Heart right ventricle (tissue), 16 donors: ENCODE results near the gene P2RX7. TPM values are rescaled to one million over a fixed set of nuclear protein-coding genes. Genes with fewer than 3 reads are reported as not detected.
A peak's percentile ranks its signal among the peaks of the same experiment; 100 is the strongest.

Source experiments
- ATAC-seq, 8 donors: fragments of 200-7000 bp; cut with Tn5 transposase; one replicate each; pipeline ENCODE4 v1.9.1; 2020; ENCODE audit warnings: mild to moderate bottlenecking in 8 of 8, moderate library complexity in 8 of 8, moderate number of reproducible peaks in 1 of 8
- DNase-seq, 2 donors: peaks; one replicate each; pipeline ENCODE4 v3.0.0-alpha.2; 2020
- H3K27ac ChIP-seq, 10 donors: fragments of 200-600 bp; sonication (generic) in 2 of 10; one replicate each; pipeline versions ENCODE4 v1.5.0 to v1.8.0; 2020 to 2022; ENCODE audit warnings: mild to moderate bottlenecking in 3 of 10
- H3K27me3 ChIP-seq, 7 donors: fragments of 200-600 bp; one replicate each; pipeline ENCODE4 v1.8.0; 2021 to 2022; ENCODE audit warnings: mild to moderate bottlenecking in 2 of 7
- H3K36me3 ChIP-seq, 9 donors: fragments of 200-600 bp; sonication (generic) in 1 of 9; one replicate each; pipeline versions ENCODE4 v1.5.0 to v1.8.0; 2020 to 2022; ENCODE audit warnings: mild to moderate bottlenecking in 2 of 9
- H3K4me1 ChIP-seq, 9 donors: fragments of 200-600 bp; sonication (generic) in 1 of 9; one replicate each; pipeline versions ENCODE4 v1.5.0 to v1.8.0; 2020 to 2022; ENCODE audit warnings: mild to moderate bottlenecking in 4 of 9
- H3K4me3 ChIP-seq, 10 donors: fragments of 200-600 bp; sonication (generic) in 2 of 10; one replicate each; pipeline versions ENCODE4 v1.5.0 to v1.8.0; 2020 to 2022; ENCODE audit warnings: mild to moderate bottlenecking in 7 of 10, moderate library complexity in 2 of 10
- H3K9me3 ChIP-seq, 11 donors: fragments of 200-600 bp in 10 of 11; sonication (generic) in 2 of 11; one replicate each; pipeline versions ENCODE4 v1.5.0 to v1.8.0; 2013 to 2022; ENCODE audit warnings: mild to moderate bottlenecking in 2 of 11, control low read depth in 1 of 11, moderate library complexity in 1 of 11
- CTCF ChIP-seq, 9 donors: fragments of 200-600 bp; sonication (generic) in 2 of 9; IDR thresholded peaks; one replicate each; pipeline versions ENCODE4 v1.5.0 to v1.8.0; 2021 to 2022; ENCODE audit warnings: antibody characterized with exemption in 9 of 9, mild to moderate bottlenecking in 5 of 9, moderate library complexity in 1 of 9
- WGBS, 2 donors: extraction: QIAGEN DNeasy Blood & Tissue Kit; methylation state at CpG; one replicate each; pipeline ENCODE4 v1.1.7; 2013; ENCODE audit warnings: inconsistent platforms in 1 of 2; 5-methylcytosine and 5-hydroxymethylcytosine counted together
- intact Hi-C, 10 donors: fragments of 100-400 bp; cut with DNase I; formaldehyde crosslinking; loops; one replicate each; pipeline versions ENCODE4 v1.11.1 to v1.14.2; 2022
- polyA plus RNA-seq, 2 donors: library from polyadenylated mRNA; stranded (reverse); fragments of 200-250 nt; gene quantifications; one replicate each; pipeline ENCODE4 v1.2.3, GENCODE V29; 2013
- total RNA-seq, 10 donors: library from RNA; stranded (reverse); fragmentation: NEBNext Ultra II Directional in 3 of 10; extraction: Animal tissue kit (Norgen Biotek cat#: 25700) in 3 of 10; gene quantifications; one replicate each; pipeline versions ENCODE4 v1.2.1 to v1.2.4, GENCODE V29; 2021 to 2023
- donor health status: Arrhythmogenic right ventricular cardiomyopathy.
- donor health status: ischemic (EF 13 %, LVEDD 7.1; RV severe dilation, severe dysfunction).
- donor health status: healthy with polysubstance abuse.
- donor health status: DM: no; HTN: yes; CAD: no.
- donor health status: DM: no; HTN: no; CAD: no.
- donor health status: ischemic (EF 25% LVEDD 6.9; RV normal size, moderate dysfunction).
- donor health status: ischemic (EF 25% LVEDD 5.7; RV mildly dilated, moderate dysfunction).
- donor health status: healthy.
- donor health status: DM: yes; HTN: yes; CAD: no.
- donor health status: Ischemic cardiomyopathy.
- donor health status: ischemic (EF 35%, LVEDD 5.7; RV mildly dilated, moderate dysfunction).
- donor health status: nonischemic (EF 11% LVEDD 7.7; RV severe dilation, severe dysfunction).
- donor health status: DM: yes; HTN: yes; CAD: no.
- donor health status: PGD.
- donor health status: ischemic (EF 29% LVEDD 5.4; RV normal size, mild dysfunction).
- donor health status: nonischemic (EF 23%, LVEDD 6.1; RV moderate dilation, normal function).

Gene P2RX7
- total and polyA plus RNA-seq, 12 donors, result 0.25 to 7.0 (median 1.6) TPM

DNA sequence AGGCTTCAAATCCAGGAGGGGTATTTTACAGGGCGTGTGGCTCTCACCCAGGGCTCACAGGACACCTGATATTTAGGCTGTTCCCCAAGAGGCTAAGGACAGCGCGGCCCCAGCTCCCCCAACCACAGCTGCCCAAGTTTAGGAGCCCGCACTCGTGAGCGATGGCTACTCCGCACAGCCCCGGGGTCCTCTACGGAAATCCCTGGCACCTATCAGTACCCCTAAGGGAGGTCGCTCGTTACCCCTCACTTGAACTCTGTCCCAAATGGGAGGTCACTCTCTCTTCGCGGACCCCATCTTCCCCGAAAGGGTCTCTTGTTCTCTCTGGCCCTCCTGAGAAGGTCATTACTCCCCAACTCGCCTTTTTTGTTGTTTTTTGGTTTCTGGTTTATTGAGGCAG, 76.5 kb downstream of the P2RX7 start:
- Histone ChIP-seq H3K27ac (peak overlapping the region in 7 of 10 donors; percentile 80 to 94 (median 84)), H3K36me3 (peaks cover 0 to 12% (median 0%) of the 10 kb centered on the region in 9 donors), H3K4me1 (peaks cover 0 to 45% (median 10%) of the 10 kb centered on the region in 9 donors), H3K9me3 (no peaks in the 10 kb centered on the region), H3K27me3 (no peaks in the 10 kb centered on the region), H3K4me3 (peak overlapping the region in 8 of 10 donors; percentile 62 to 92 (median 80))
- ATAC-seq, result peak in 1 of 8 donors; percentile 18
- TF ChIP-seq CTCF (IDR thresholded peaks at IDR 0.05), result no peak
- DNase-seq, result no peak
- intact Hi-C loops, result loop anchor here in 3 of 10 donors (5.0 to 10.0 kb wide), 2 partner anchors 74 to 87 kb away; partner anchors contain the start of gene P2RX7 (in 2 of the 3)
- 84 to 92% methylated on average over 15 of the region's 15 CpGs for WGBS, 2 donors

GRCh38 chr12:121209624-121210572, 77.2 kb downstream of the P2RX7 start, which contains the start of gene P2RX4:
TSS of gene P2RX4 (plus strand) at chr12:121210129. CDS start at chr12:121210165, 36 bp downstream.
- TF ChIP-seq CTCF (IDR thresholded peaks at IDR 0.05), result peak in 6 of 9 donors; percentile 20 to 51 (median 50)
- no peaks in the 10 kb centered on the region for H3K9me3 ChIP-seq
- H3K27ac ChIP-seq, result peak within 1 kb of the TSS; percentile 11 to 94 (median 84)
- peak within 1 kb of the TSS; percentile 61 to 92 (median 76) for H3K4me3 ChIP-seq
- WGBS, 2 donors, result 9% methylated on average over 89 to 97 of the region's 97 CpGs
- peaks cover 0 to 48% (median 16%) of the 10 kb centered on the region in 9 donors for H3K4me1 ChIP-seq
- peak; percentile 83 to 93 (median 90) for ATAC-seq
- intact Hi-C loops, result loop anchor here in 4 of 10 donors (5.0 to 10.0 kb wide), 3 partner anchors 75 to 88 kb away; partner anchors contain the start of gene P2RX7 (in 3 of the 4)
- no peaks in the 10 kb centered on the region for H3K27me3 ChIP-seq
- DNase-seq, result peak; percentile 77 to 89
- H3K36me3 ChIP-seq, result peaks cover 0 to 12% (median 0%) of the 10 kb centered on the region in 9 donors

GRCh38 chr12:121212875-121213274, 80.2 kb downstream of the P2RX7 start:
- no peak overlapping the region for H3K27ac ChIP-seq
- intact Hi-C loops, result loop anchor here in 1 of 10 donors (5.0 kb wide), 1 partner anchor 81 kb away; the partner anchor contains the start of gene P2RX7
- peaks cover 0 to 52% (median 18%) of the 10 kb centered on the region in 9 donors for H3K4me1 ChIP-seq
- ATAC-seq (no peak), DNase-seq (no peak)
- peaks cover 0 to 27% (median 0%) of the 10 kb centered on the region in 9 donors for H3K36me3 ChIP-seq
- no peaks in the 10 kb centered on the region for H3K27me3 ChIP-seq
- no peaks in the 10 kb centered on the region for H3K9me3 ChIP-seq
- no peak overlapping the region for H3K4me3 ChIP-seq
- TF ChIP-seq CTCF (IDR thresholded peaks at IDR 0.05), result no peak
- WGBS, 2 donors, result 97% methylated on average over 5 of the region's 5 CpGs

DNA sequence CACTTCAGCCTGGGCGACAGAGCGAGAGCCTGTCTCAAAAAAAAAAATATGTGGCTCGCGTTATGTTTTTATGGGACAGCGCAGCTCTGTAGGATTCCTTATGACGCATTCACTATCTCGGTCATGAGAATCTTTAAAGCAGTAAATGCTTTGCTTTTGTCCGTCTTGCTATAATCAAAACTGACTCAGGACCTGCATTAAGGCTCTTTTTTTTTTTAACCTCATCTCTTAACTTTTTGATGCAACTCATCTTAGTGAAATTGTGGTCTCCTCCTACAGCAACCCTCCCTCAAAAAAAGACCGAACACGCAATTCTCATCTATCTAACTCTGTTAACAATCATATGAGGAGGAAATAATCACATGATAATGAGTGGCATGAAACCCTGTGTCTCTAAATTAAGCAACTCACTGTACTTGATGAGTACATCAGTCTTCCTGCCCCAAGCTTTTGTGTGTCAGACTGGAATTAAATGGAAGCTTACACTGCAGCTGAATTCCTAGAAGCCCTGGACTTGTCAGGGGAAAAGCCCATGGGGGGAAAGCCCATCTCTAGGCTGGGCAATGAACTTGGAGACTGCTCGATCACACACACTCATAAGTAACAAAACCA, 81.6 kb downstream of the P2RX7 start:
- H3K4me1 ChIP-seq, result peaks cover 0 to 50% (median 18%) of the 10 kb centered on the region in 9 donors
- no peak for TF ChIP-seq CTCF (IDR thresholded peaks at IDR 0.05)
- no peak overlapping the region for H3K4me3 ChIP-seq
- H3K9me3 ChIP-seq, result no peaks in the 10 kb centered on the region
- no peak for ATAC-seq
- peak overlapping the region in 7 of 10 donors; percentile 19 to 63 (median 51) for H3K27ac ChIP-seq
- no peaks in the 10 kb centered on the region for H3K27me3 ChIP-seq
- intact Hi-C loops, result loop anchor here in 1 of 10 donors (5.0 kb wide), 1 partner anchor 82 kb away; the partner anchor contains the start of gene P2RX7
- DNase-seq, result no peak
- H3K36me3 ChIP-seq, result peaks cover 0 to 41% (median 0%) of the 10 kb centered on the region in 9 donors
- 74 to 83% methylated on average over 11 of the region's 11 CpGs for WGBS, 2 donors
